Measurements from ENCODE around the gene LBR. TPM values are rescaled to one million over a fixed set of nuclear protein-coding genes. Genes with fewer than 3 reads are reported as not detected.

Gene LBR
- total and polyA plus RNA-seq, 2 experiments from 2014 or later: 29.6 to 54.2 TPM

DNA sequence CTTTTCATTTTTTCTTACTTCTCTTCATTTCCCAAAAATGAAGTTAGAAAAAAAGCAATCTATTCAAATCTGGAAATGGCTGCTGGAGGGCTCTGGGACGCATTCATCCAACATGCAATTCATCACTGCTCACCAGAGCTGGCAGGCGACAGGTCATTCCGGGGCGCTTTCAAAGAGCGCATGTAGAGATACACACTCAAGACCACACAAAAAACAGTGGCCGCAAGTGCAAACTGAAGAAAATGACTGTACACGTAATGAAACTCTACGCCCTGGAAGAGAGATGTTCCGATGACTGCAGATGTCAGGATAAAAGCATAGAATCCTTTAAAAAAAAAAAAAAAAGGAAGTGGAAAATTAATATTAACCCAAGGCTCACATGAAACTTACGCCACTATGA is 15.5 kb downstream of the LBR start:
- Histone ChIP-seq H3K4me2 (no peak overlapping the region), H3K79me2 (peaks cover 59% of the 10 kb centered on the region), H3K9me2 (replicated peaks; ENCODE audit: insufficient read depth) (no peaks in the 10 kb centered on the region), H3K36me3 (replicated peaks; ENCODE audit: insufficient read depth, low read depth) (no peaks in the 10 kb centered on the region), H3K27ac (no peak overlapping the region), H2AFZ (no peak overlapping the region), H3K9me3 (ENCODE audit: low read depth) (no peaks in the 10 kb centered on the region), H4K20me1 (ENCODE audit: insufficient read depth, poor library complexity, severe bottlenecking) (no peaks in the 10 kb centered on the region), H3K27me3 (no peaks in the 10 kb centered on the region), H3K4me1 (ENCODE audit: insufficient read depth) (no peaks in the 10 kb centered on the region), H3K4me3 (no peak overlapping the region)
- TF ChIP-seq CTCF (IDR thresholded peaks at IDR 0.05; ENCODE audit: poor library complexity) (no peak), EZH2 (IDR thresholded peaks at IDR 0.05; ENCODE audit: borderline replicate concordance) (no peak), EZH2phosphoT487 (IDR thresholded peaks at IDR 0.05; ENCODE audit: low read depth, severe bottlenecking, unreplicated experiment) (no peak)
- no peak for DNase-seq (ENCODE audit: low spot score)
- WGBS (ENCODE audit: low lambda C conversion rate, missing lambda C conversion rate): 75% methylated on average over 10 of the region's 10 CpGs

GRCh38 chr1:225410036-225410435 is 17.8 kb downstream of the LBR start:
- Histone ChIP-seq H3K4me2 (no peak overlapping the region), H3K4me3 (no peak overlapping the region), H3K36me3 (replicated peaks; ENCODE audit: insufficient read depth, low read depth) (no peaks in the 10 kb centered on the region), H3K9me3 (ENCODE audit: low read depth) (no peaks in the 10 kb centered on the region), H4K20me1 (ENCODE audit: insufficient read depth, poor library complexity, severe bottlenecking) (no peaks in the 10 kb centered on the region), H3K9me2 (replicated peaks; ENCODE audit: insufficient read depth) (no peaks in the 10 kb centered on the region), H3K4me1 (ENCODE audit: insufficient read depth) (no peaks in the 10 kb centered on the region), H3K27me3 (no peaks in the 10 kb centered on the region), H3K79me2 (peaks cover 44% of the 10 kb centered on the region), H2AFZ (no peak overlapping the region), H3K27ac (no peak overlapping the region)
- DNase-seq (ENCODE audit: low spot score): no peak
- 77% methylated on average over 6 of the region's 6 CpGs for WGBS (ENCODE audit: low lambda C conversion rate, missing lambda C conversion rate)
- TF ChIP-seq EZH2 (IDR thresholded peaks at IDR 0.05; ENCODE audit: borderline replicate concordance) (no peak), CTCF (IDR thresholded peaks at IDR 0.05; ENCODE audit: poor library complexity) (no peak), EZH2phosphoT487 (IDR thresholded peaks at IDR 0.05; ENCODE audit: low read depth, severe bottlenecking, unreplicated experiment) (no peak)

DNA sequence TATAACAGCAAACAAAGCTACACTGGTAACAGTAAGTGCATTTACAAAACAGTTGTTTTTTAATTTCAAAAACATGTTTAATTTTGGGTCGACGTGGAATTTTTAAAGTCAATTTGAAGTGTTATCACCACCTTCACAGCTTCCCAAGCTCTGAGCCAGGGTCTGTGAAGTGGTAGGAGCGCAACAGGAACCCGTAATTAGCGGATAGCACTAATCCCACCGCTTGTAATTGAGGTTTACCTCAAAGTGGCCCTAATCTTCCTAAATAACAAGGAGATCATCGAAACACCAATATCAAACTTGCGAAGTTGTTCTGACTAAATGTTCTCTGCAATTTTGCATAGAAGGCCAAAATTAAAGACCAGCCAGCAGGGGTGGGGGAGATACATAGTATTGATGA is 18.8 kb downstream of the LBR start:
- no peak overlapping the region for H2AFZ ChIP-seq
- H3K79me2 ChIP-seq: peaks cover 35% of the 10 kb centered on the region
- no peaks in the 10 kb centered on the region for H3K9me3 ChIP-seq (ENCODE audit: low read depth)
- 61% methylated on average over 8 of the region's 8 CpGs for WGBS (ENCODE audit: low lambda C conversion rate, missing lambda C conversion rate)
- TF ChIP-seq EZH2phosphoT487 (IDR thresholded peaks at IDR 0.05; ENCODE audit: low read depth, severe bottlenecking, unreplicated experiment) (no peak), CTCF (IDR thresholded peaks at IDR 0.05; ENCODE audit: poor library complexity) (no peak), EZH2 (IDR thresholded peaks at IDR 0.05; ENCODE audit: borderline replicate concordance) (no peak)
- no peaks in the 10 kb centered on the region for H3K9me2 ChIP-seq (replicated peaks; ENCODE audit: insufficient read depth)
- H3K27ac ChIP-seq: no peak overlapping the region
- H3K27me3 ChIP-seq: no peaks in the 10 kb centered on the region
- no peaks in the 10 kb centered on the region for H3K4me1 ChIP-seq (ENCODE audit: insufficient read depth)
- no peak overlapping the region for H3K4me3 ChIP-seq
- H3K4me2 ChIP-seq: no peak overlapping the region
- no peak for DNase-seq (ENCODE audit: low spot score)
- no peaks in the 10 kb centered on the region for H3K36me3 ChIP-seq (replicated peaks; ENCODE audit: insufficient read depth, low read depth)
- H4K20me1 ChIP-seq (ENCODE audit: insufficient read depth, poor library complexity, severe bottlenecking): no peaks in the 10 kb centered on the region

GRCh38 chr1:225408249-225408648 is 19.6 kb downstream of the LBR start:
- DNase-seq (ENCODE audit: low spot score): no peak
- no peaks in the 10 kb centered on the region for H3K9me3 ChIP-seq (ENCODE audit: low read depth)
- TF ChIP-seq EZH2 (IDR thresholded peaks at IDR 0.05; ENCODE audit: borderline replicate concordance): no peak
- TF ChIP-seq CTCF (IDR thresholded peaks at IDR 0.05; ENCODE audit: poor library complexity): no peak
- TF ChIP-seq EZH2phosphoT487 (IDR thresholded peaks at IDR 0.05; ENCODE audit: low read depth, severe bottlenecking, unreplicated experiment): no peak
- H3K36me3 ChIP-seq (replicated peaks; ENCODE audit: insufficient read depth, low read depth): no peaks in the 10 kb centered on the region
- no peak overlapping the region for H3K4me3 ChIP-seq
- H3K9me2 ChIP-seq (replicated peaks; ENCODE audit: insufficient read depth): no peaks in the 10 kb centered on the region
- peaks cover 30% of the 10 kb centered on the region for H3K79me2 ChIP-seq
- no peak overlapping the region for H2AFZ ChIP-seq
- H4K20me1 ChIP-seq (ENCODE audit: insufficient read depth, poor library complexity, severe bottlenecking): no peaks in the 10 kb centered on the region
- no peaks in the 10 kb centered on the region for H3K27me3 ChIP-seq
- no peak overlapping the region for H3K4me2 ChIP-seq
- H3K4me1 ChIP-seq (ENCODE audit: insufficient read depth): no peaks in the 10 kb centered on the region
- WGBS (ENCODE audit: low lambda C conversion rate, missing lambda C conversion rate): 55% methylated on average over 4 of the region's 4 CpGs
- H3K27ac ChIP-seq: no peak overlapping the region

Data from hepatocyte (in vitro differentiated cells).